HepG2 (cell line): ENCODE results near the gene C11orf54. TPM values are rescaled to one million over a fixed set of nuclear protein-coding genes. Genes with fewer than 3 reads are reported as not detected.

Experiments
- ARID2 ChIP-seq: sonication (generic); formaldehyde crosslinking; IDR thresholded peaks from 2 replicates; pipeline ENCODE4 v1.8.1; 2022; ENCODE audit warnings: mild to moderate bottlenecking, missing genetic modification reagents, borderline replicate concordance
- DMTF1 ChIP-seq: sonication (generic); formaldehyde crosslinking; IDR thresholded peaks from 2 replicates; pipeline ENCODE4 v1.4.0; 2020; ENCODE audit warnings: mild to moderate bottlenecking, missing genetic modification reagents
- GPN1 ChIP-seq: sonication (generic); formaldehyde crosslinking; IDR thresholded peaks from 2 replicates; pipeline ENCODE4 v1.5.1; 2020; ENCODE audit warnings: missing genetic modification reagents, borderline replicate concordance
- HMG20B ChIP-seq: conservative IDR thresholded peaks from 2 replicates; pipeline ENCODE4 v1.6.1; 2016; ENCODE audit warnings: missing genetic modification reagents, missing compliant biosample characterization
- SOX5 ChIP-seq: IDR thresholded peaks from 2 replicates; pipeline ENCODE4 v1.6.1; 2016; ENCODE audit warnings: borderline replicate concordance
- ZBTB43 ChIP-seq: sonication (generic); formaldehyde crosslinking; conservative IDR thresholded peaks from 2 replicates; pipeline ENCODE4 v1.4.0; 2020; ENCODE audit warnings: missing genetic modification reagents
- ZNF251 ChIP-seq: sonication (generic); formaldehyde crosslinking; IDR thresholded peaks from 2 replicates; pipeline ENCODE4 v1.9.0; 2021; ENCODE audit warnings: mild to moderate bottlenecking, missing genetic modification reagents
- ZNF501 ChIP-seq: sonication (generic); formaldehyde crosslinking; IDR thresholded peaks from 2 replicates; pipeline ENCODE4 v1.5.1; 2020; ENCODE audit warnings: mild to moderate bottlenecking, moderate library complexity, missing genetic modification reagents
- polyA plus RNA-seq, 8 experiments: library from polyadenylated mRNA; depleted of rRNA in 3 of 8; stranded (reverse) in 7 of 8; unstranded in 1 of 8; fragments of >200 nt; fragmentation: Illumina TruSeq in 4 of 8; extraction: Trizol in 4 of 8; gene quantifications; 2 replicates each; pipeline versions ENCODE4 v1.2.1 to v1.2.3, GENCODE V29; 2011 to 2016; ENCODE audit warnings: low read depth in 4 of 8, missing spikeins in 1 of 8, mixed read lengths in 1 of 8; ENCODE audit not compliant: insufficient read depth in 1 of 8
- total RNA-seq, 5 experiments: library from RNA; depleted of rRNA; stranded (reverse); fragments of >200 nt; fragmentation: Illumina TruSeq; extraction: Trizol; gene quantifications; 2 replicates each; pipeline ENCODE4 v1.2.3, GENCODE V29; 2016; ENCODE audit warnings: low read depth in 1 of 5
- TF ChIP-seq, protein P1 (sequence below): sonication (generic); formaldehyde crosslinking; IDR thresholded peaks from 2 replicates; pipeline ENCODE4 v1.9.0; 2021; ENCODE audit warnings: missing genetic modification reagents, mild to moderate bottlenecking, borderline replicate concordance
- TF ChIP-seq, protein P2 (sequence below): sonication (generic); formaldehyde crosslinking; IDR thresholded peaks from 2 replicates; pipeline ENCODE4 v1.5.0; 2020; ENCODE audit warnings: mild to moderate bottlenecking, missing genetic modification reagents, borderline replicate concordance
- TF ChIP-seq, protein P3 (sequence below): sonication (generic); formaldehyde crosslinking; IDR thresholded peaks from 2 replicates; pipeline ENCODE4 v1.4.0; 2020; ENCODE audit warnings: missing genetic modification reagents

Gene C11orf54
- total and polyA plus RNA-seq, 2 of the 13 experiments (the other 11 are each of a cell fraction or from before 2014, with no cell fraction given), result 42.7 to 50.1 TPM

DNA sequence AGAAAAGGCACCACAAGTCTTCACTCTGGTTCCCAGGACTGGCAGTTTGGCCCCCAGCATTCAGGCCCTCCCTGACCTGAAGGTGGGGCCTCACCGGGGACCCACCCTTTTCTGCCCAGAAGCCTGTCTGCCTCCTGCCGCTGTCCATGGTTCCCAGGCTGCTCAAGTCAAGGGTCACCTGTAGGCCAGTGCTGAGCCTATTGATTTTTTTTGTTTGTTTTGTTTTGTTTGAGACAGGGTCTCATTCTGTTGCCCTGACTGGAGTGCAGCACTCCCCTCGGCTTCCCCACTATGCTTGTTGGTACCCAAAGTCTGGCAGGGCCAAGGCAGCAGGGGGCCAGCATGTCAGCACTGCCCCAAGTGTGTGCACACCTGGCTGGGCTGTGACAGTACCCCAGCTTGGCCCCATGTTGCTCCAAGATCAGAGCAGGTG lies 31.6 kb downstream of the C11orf54 start (continued):
- TF ChIP-seq, protein P1, sequence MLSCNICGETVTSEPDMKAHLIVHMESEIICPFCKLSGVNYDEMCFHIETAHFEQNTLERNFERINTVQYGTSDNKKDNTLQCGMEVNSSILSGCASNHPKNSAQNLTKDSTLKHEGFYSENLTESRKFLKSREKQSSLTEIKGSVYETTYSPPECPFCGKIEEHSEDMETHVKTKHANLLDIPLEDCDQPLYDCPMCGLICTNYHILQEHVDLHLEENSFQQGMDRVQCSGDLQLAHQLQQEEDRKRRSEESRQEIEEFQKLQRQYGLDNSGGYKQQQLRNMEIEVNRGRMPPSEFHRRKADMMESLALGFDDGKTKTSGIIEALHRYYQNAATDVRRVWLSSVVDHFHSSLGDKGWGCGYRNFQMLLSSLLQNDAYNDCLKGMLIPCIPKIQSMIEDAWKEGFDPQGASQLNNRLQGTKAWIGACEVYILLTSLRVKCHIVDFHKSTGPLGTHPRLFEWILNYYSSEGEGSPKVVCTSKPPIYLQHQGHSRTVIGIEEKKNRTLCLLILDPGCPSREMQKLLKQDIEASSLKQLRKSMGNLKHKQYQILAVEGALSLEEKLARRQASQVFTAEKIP (CRISPR knock-in tag), result no peak
- peak; percentile 74 for TF ChIP-seq ZNF501 (CRISPR knock-in tag)
- peak; percentile 80; the same call in 1 of the 2 replicates for TF ChIP-seq SOX5 (CRISPR knock-in tag)
- TF ChIP-seq HMG20B (CRISPR knock-in tag), result 0 out of 2 replicates have a peak, but pooled peaks have one; percentile 56
- TF ChIP-seq GPN1 (CRISPR knock-in tag), result no peak
- TF ChIP-seq ARID2 (CRISPR knock-in tag), result no peak
- TF ChIP-seq DMTF1 (CRISPR knock-in tag), result no peak
- TF ChIP-seq ZNF251 (CRISPR knock-in tag), result 0 out of 2 replicates have a peak, but pooled peaks have one; percentile 45
- TF ChIP-seq, protein P2, sequence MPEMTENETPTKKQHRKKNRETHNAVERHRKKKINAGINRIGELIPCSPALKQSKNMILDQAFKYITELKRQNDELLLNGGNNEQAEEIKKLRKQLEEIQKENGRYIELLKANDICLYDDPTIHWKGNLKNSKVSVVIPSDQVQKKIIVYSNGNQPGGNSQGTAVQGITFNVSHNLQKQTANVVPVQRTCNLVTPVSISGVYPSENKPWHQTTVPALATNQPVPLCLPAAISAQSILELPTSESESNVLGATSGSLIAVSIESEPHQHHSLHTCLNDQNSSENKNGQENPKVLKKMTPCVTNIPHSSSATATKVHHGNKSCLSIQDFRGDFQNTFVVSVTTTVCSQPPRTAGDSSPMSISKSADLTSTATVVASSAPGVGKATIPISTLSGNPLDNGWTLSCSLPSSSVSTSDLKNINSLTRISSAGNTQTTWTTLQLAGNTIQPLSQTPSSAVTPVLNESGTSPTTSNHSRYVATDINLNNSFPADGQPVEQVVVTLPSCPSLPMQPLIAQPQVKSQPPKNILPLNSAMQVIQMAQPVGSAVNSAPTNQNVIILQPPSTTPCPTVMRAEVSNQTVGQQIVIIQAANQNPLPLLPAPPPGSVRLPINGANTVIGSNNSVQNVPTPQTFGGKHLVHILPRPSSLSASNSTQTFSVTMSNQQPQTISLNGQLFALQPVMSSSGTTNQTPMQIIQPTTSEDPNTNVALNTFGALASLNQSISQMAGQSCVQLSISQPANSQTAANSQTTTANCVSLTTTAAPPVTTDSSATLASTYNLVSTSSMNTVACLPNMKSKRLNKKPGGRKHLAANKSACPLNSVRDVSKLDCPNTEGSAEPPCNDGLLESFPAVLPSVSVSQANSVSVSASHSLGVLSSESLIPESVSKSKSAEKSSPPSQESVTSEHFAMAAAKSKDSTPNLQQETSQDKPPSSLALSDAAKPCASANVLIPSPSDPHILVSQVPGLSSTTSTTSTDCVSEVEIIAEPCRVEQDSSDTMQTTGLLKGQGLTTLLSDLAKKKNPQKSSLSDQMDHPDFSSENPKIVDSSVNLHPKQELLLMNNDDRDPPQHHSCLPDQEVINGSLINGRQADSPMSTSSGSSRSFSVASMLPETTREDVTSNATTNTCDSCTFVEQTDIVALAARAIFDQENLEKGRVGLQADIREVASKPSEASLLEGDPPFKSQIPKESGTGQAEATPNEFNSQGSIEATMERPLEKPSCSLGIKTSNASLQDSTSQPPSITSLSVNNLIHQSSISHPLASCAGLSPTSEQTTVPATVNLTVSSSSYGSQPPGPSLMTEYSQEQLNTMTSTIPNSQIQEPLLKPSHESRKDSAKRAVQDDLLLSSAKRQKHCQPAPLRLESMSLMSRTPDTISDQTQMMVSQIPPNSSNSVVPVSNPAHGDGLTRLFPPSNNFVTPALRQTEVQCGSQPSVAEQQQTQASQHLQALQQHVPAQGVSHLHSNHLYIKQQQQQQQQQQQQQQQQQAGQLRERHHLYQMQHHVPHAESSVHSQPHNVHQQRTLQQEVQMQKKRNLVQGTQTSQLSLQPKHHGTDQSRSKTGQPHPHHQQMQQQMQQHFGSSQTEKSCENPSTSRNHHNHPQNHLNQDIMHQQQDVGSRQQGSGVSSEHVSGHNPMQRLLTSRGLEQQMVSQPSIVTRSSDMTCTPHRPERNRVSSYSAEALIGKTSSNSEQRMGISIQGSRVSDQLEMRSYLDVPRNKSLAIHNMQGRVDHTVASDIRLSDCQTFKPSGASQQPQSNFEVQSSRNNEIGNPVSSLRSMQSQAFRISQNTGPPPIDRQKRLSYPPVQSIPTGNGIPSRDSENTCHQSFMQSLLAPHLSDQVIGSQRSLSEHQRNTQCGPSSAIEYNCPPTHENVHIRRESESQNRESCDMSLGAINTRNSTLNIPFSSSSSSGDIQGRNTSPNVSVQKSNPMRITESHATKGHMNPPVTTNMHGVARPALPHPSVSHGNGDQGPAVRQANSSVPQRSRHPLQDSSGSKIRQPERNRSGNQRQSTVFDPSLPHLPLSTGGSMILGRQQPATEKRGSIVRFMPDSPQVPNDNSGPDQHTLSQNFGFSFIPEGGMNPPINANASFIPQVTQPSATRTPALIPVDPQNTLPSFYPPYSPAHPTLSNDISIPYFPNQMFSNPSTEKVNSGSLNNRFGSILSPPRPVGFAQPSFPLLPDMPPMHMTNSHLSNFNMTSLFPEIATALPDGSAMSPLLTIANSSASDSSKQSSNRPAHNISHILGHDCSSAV (CRISPR knock-in tag), result no peak
- TF ChIP-seq ZBTB43, result no peak
- TF ChIP-seq, protein P3, sequence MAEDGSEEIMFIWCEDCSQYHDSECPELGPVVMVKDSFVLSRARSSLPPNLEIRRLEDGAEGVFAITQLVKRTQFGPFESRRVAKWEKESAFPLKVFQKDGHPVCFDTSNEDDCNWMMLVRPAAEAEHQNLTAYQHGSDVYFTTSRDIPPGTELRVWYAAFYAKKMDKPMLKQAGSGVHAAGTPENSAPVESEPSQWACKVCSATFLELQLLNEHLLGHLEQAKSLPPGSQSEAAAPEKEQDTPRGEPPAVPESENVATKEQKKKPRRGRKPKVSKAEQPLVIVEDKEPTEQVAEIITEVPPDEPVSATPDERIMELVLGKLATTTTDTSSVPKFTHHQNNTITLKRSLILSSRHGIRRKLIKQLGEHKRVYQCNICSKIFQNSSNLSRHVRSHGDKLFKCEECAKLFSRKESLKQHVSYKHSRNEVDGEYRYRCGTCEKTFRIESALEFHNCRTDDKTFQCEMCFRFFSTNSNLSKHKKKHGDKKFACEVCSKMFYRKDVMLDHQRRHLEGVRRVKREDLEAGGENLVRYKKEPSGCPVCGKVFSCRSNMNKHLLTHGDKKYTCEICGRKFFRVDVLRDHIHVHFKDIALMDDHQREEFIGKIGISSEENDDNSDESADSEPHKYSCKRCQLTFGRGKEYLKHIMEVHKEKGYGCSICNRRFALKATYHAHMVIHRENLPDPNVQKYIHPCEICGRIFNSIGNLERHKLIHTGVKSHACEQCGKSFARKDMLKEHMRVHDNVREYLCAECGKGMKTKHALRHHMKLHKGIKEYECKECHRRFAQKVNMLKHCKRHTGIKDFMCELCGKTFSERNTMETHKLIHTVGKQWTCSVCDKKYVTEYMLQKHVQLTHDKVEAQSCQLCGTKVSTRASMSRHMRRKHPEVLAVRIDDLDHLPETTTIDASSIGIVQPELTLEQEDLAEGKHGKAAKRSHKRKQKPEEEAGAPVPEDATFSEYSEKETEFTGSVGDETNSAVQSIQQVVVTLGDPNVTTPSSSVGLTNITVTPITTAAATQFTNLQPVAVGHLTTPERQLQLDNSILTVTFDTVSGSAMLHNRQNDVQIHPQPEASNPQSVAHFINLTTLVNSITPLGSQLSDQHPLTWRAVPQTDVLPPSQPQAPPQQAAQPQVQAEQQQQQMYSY (CRISPR knock-in tag), result no peak
